Measurements from ENCODE around the gene AUTS2.

AUTS2 gene

DNA sequence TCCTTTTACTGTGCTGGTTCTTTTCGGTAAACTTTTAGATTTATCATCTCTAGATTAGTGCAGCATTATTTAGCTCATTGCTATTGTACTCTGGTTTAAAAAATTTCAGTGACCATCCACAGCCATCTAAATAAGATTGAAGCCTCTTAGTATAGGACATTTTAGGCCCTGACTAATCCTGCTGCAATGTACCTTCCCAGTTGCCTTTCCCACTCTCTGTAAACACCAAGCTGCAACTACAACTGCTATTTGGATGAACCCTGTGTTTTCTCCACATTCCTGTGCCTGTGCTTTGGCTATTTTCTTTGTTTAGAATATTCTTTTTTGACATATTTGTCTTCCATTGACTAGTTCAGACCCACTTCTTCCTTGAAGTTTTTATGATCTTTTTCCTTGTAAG is 314.6 kb downstream of the AUTS2 start:
- FAIRE-seq = no peak

GRCh38 chr7:69919426-69920111 is 321.3 kb downstream of the AUTS2 start:
- no peak for FAIRE-seq

DNA sequence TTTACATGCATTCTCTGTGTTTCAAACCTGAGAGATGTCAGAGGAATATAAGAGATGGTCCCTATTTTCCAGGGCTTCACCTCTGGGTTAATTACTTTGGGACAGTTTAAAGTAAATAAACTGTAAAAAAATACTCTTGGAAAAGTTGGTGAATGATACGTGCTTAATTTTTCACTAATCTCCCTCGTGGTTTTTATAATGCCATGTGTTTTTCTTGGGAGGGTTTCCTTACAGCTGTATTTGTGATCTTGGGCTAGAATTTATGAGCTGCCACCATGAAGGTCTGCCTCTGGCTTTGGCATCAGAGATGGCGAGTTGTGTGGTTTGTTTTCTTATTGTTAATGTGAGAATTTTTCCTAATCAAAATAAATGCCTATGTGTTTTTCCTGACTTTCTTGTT is 322.5 kb downstream of the AUTS2 start:
- no peak for FAIRE-seq

DNA sequence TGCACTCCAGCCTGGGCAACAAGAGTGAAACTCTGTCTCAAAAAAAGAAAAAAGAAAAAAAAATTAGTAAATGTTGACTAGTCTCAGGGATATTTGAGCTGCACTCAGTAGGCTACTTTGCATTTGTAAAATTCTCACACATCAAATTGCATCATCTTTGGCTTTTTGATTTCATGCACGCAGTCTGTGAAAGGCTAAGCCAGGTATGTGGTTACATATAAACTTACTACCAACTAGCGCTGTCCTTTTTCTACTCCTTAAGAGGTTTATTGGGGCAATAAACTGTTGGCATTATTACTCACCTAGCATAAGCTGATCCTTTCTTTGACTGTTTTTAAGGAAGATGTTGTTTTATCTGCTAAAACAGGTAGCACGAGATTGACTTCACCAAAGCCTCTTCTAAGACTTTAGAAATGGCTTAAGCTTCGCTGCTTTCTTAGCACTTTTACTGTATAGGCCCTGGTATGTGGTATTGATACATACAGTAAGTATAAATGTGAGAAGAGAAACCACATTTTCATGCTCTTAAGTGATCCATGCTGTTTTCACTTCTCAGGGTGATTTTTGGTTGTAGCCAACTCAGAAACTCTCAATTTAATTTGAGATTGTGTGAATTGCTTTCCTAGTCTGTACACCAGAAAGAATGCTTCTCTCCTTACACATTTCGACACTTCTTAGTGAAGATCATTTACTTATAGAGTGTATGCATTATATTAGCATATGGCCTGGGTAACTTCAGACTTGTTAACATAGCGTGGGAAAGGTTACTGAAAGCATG is 323.9 kb downstream of the AUTS2 start:
- no peak for FAIRE-seq

- FAIRE-seq = no peak
Observed at GRCh38 chr7:69927461-69927860, 329.2 kb downstream of the AUTS2 start.

- FAIRE-seq = no peak
Observed at GRCh38 chr7:69928621-69929020, 330.3 kb downstream of the AUTS2 start.

- FAIRE-seq = no peak
Observed at GRCh38 chr7:69929622-69930021, 331.3 kb downstream of the AUTS2 start.

DNA sequence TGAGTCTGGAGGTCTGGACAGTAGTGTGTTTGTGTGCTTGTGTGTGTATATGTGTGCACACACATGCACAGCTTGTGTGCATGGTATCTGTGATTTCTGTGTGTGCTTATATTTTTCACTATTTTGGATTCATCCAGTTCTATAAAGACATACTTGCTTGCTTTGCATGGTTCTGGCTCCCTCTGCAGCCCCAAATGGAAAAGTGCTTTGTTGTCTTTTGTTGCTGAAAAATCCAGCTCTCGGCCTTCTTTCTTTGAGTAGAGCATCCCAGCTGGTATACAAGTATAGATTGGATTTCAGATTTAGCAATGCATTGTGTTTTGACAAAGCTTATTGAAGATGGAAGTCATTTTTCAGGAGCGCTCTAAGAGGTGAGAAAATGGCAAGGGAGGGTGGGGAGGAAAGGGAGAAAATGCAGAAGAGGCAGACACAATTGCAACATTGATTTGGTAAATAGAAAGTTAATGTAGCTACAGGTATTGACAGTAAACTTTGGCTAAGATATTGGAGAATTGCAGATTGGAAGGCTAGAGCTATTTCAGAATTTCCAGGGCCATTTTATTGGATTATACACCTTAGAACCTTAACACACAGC is 333.9 kb downstream of the AUTS2 start:
- peak; percentile 37 for FAIRE-seq

GRCh38 chr7:69934144-69934903 is 336.0 kb downstream of the AUTS2 start:
- FAIRE-seq = no peak

GRCh38 chr7:69935107-69935506 is 336.8 kb downstream of the AUTS2 start:
- FAIRE-seq = no peak

DNA sequence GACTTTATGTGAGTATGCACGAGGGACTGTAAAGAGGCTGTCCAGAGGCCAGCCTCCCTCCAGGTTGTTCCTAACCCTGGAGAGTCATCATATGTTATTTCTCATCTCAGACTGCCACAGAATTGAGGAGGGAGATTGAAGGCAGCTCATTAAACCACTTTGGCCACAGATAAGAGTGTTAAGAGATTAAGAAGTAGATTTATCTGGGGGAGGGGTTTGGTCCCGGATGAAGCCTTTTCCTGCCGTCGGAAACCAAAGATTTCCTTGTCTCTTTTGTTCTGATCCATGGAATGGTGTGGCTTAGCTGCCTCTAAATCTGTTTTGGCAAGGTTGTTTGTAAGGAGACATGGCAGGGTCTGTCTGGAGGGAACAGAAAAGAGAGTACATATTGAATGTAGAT is 338.8 kb downstream of the AUTS2 start:
- no peak for FAIRE-seq

DNA sequence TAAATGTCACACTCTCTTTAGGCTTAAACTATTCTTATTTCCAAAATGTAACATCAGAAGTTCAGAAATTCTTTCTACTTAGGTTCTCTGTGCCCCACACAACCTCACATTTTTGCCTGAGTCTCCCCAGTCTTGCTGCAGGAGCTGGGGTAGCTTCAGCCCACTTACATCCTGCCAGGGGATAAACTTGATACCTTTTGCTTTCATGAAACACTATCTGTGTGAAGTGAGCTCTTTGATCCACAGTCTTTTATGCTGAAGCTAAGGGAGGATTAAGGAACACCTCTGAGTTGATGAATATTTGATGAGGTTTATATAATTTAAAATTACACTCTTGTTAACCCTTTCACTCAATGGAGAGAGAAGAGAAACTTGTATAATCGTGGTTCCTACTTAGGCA is 341.0 kb downstream of the AUTS2 start:
- no peak for FAIRE-seq

GRCh38 chr7:69941077-69941651 is 342.9 kb downstream of the AUTS2 start:
- no peak for FAIRE-seq

- FAIRE-seq = no peak
Observed at GRCh38 chr7:69942573-69942972, 344.3 kb downstream of the AUTS2 start.

DNA sequence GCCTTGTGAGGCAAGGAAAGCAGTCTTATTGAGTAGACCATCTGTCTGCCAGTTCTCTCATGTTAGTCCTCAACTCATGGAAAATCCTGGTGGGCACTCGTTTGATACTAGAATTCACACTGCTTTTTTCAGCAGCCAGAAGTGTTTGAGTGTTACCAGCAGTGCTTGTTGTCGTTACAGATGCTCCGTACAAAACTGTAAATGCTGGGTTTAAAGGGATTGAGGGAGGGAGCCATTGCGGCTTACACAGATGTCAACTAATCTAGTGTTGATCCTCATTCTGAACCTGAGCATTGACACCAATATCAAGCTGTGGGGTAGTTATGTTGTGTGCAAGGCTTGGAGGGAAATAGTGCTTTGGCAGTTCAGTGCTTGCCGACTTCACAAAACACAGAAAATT is 348.6 kb downstream of the AUTS2 start:
- FAIRE-seq = no peak

DNA sequence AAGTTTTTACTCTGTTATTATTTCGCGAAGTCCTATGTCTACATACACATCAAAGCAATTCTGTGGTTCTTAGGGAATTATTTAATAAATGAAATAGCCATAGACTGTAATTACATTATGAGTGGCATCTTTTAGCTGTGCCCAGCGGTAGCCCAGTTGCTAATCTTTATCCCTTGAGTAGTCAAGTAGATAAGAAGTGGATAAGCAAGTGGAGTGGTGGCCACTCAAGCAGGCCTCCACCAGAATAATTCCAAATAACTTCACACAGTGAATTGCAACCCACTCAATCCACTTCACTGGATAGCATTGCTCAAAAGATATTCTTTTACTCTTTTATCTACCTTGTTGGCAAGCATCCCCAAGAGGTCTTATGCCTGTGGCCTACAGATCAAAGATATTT is 349.7 kb downstream of the AUTS2 start:
- FAIRE-seq = no peak

DNA sequence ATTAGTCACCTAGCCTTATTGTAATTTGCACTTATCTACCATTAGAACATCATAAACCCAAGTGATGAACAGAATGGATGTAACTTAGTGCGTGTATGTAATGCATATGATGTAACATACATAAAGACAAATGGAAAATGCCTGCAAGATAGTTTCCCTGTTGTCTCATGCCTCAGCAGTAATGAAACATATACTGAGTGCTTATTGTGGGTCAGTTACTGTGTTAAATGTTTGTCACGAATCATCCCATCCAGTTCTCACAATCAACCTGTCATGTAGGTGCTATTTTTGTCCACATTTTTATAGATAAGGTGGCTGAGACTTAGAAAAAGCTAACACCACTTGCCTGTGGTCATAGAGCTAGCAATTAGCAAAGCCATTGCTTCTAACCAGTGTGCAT is 350.8 kb downstream of the AUTS2 start:
- no peak for FAIRE-seq

DNA sequence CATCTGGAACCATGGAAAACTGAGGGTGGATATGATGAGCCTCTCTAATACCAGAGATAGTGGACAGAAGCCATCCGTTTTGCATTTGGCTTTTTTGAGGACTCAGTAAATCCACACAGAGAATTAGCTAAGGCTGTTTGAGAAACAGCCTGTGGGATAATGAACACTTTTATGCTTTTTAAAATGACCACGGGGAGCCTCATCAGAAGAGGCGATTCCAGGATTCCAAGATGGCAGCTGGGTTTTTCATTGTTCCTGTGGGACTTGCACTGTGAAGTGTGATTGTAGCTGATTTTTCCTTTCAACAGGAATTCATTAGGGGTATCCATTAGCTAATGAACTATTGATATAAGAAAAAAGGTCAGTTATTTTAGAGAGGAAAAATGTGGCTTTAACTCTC is 353.2 kb downstream of the AUTS2 start:
- FAIRE-seq = no peak

DNA sequence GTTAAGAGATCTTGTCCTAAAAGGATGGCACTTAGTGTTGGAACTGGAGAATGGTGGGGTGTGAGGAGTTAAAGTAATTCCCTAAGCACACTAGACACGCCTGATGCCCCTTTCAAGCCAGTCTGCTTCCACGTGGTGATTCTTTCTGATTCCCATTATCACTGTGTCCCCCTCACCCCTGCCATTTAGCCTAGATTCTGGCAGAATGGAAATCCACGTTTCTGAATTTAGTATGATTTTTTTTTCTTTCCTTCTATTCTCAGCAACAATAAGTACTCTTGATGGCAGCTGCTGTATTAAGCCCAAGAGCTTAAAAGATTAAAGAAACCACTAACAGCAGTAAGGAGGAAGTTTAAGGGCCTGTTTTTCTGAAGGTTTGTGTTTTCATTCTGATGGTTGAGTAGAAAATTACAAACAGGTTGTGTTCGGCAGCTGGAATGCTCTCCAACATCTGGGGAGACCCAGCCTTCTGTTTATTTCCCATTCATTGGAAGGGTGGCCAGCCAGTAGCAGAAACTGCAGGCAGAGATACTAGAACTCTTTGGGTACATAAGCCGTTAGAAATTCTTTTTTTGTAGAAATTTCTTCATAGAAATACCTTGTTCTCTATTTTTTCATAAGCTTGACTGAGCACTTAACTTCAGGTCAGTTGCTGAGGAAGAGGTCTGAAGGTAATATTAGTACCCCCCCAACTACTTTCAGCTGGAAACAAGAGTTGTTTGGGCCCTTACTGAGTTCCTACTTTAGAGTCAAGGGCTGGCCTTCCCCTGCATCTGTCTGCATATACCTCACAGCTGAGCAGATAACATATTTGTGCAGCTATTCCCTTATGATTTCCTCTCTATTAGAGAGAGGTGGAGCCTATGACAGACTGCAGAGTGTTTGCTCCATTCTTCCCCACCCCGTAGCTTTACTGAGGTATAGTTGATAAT is 355.1 kb downstream of the AUTS2 start:
- no peak for FAIRE-seq

- FAIRE-seq = no peak
Observed at GRCh38 chr7:69956541-69956940, 358.3 kb downstream of the AUTS2 start.

GRCh38 chr7:69957661-69958060 is 359.4 kb downstream of the AUTS2 start:
- no peak for FAIRE-seq

Data from A204.1 (cell line).